KMS-11 (cell line): ENCODE measurements around the gene SOD3.

Experiments
- H2AFZ ChIP-seq: fragments of 200-600 bp; sonication (generic); 2 replicates; pipeline ENCODE4 v1.6.1; 2016; ENCODE audit warnings: antibody characterized with exemption, mixed run types, low read depth
- H3K27ac ChIP-seq: fragments of 200-600 bp; sonication (generic); 2 replicates; pipeline ENCODE4 v1.6.1; 2016; ENCODE audit warnings: mild to moderate bottlenecking, mixed run types
- H3K27me3 ChIP-seq: fragments of 200-600 bp; sonication (generic); 2 replicates; pipeline ENCODE4 v1.6.1; 2017; ENCODE audit warnings: mild to moderate bottlenecking, low read depth, mixed run types, moderate library complexity; ENCODE audit not compliant: insufficient read depth
- H3K36me3 ChIP-seq: fragments of 200-600 bp; sonication (generic); 2 replicates; pipeline ENCODE4 v1.6.1; 2017; ENCODE audit warnings: mild to moderate bottlenecking, mixed run types; ENCODE audit not compliant: insufficient read depth
- H3K4me1 ChIP-seq: fragments of 200-600 bp; sonication (generic); 2 replicates; pipeline ENCODE4 v1.6.1; 2016; ENCODE audit warnings: mild to moderate bottlenecking, low read depth, mixed run types; ENCODE audit not compliant: poor library complexity, severe bottlenecking
- H3K4me2 ChIP-seq: fragments of 200-600 bp; sonication (generic); 2 replicates; pipeline ENCODE4 v1.7.0; 2016; ENCODE audit warnings: mild to moderate bottlenecking, mixed run types
- H3K4me3 ChIP-seq: fragments of 200-600 bp; sonication (generic); IDR thresholded peaks from 2 replicates; pipeline ENCODE4 v1.6.1; 2017; ENCODE audit warnings: low read depth, low read length, mixed read lengths; ENCODE audit not compliant: insufficient read depth
- H3K79me2 ChIP-seq: fragments of 200-600 bp; sonication (generic); 2 replicates; pipeline ENCODE4 v1.6.1; 2016; ENCODE audit warnings: low read depth, mixed run types; ENCODE audit not compliant: insufficient read depth
- H3K9ac ChIP-seq: fragments of 200-600 bp; sonication (generic); 2 replicates; pipeline ENCODE4 v1.6.1; 2016; ENCODE audit warnings: mild to moderate bottlenecking, mixed run types
- H4K20me1 ChIP-seq: fragments of 200-600 bp; sonication (generic); 2 replicates; pipeline ENCODE4 v1.6.1; 2016; ENCODE audit warnings: mild to moderate bottlenecking, mixed run types; ENCODE audit not compliant: insufficient read depth
- CTCF ChIP-seq: fragments of 200-600 bp; sonication (generic); conservative IDR thresholded peaks from 2 replicates; pipeline ENCODE4 v1.6.1; 2017; ENCODE audit warnings: low read depth, mild to moderate bottlenecking, antibody characterized with exemption, low read length, moderate library complexity, mixed read lengths

SOD3 gene

GRCh38 chr4:24808261-24808660 is 12.9 kb downstream of the SOD3 start:
- no peaks in the 10 kb centered on the region for H4K20me1 ChIP-seq
- H2AFZ ChIP-seq: no peak overlapping the region
- no peaks in the 10 kb centered on the region for H3K27me3 ChIP-seq
- H3K4me3 ChIP-seq: no peak overlapping the region
- no peak overlapping the region for H3K4me2 ChIP-seq
- TF ChIP-seq CTCF: no peak
- H3K79me2 ChIP-seq: no peaks in the 10 kb centered on the region
- no peak overlapping the region for H3K27ac ChIP-seq
- H3K4me1 ChIP-seq: no peaks in the 10 kb centered on the region
- H3K36me3 ChIP-seq: no peaks in the 10 kb centered on the region
- no peak overlapping the region for H3K9ac ChIP-seq

DNA sequence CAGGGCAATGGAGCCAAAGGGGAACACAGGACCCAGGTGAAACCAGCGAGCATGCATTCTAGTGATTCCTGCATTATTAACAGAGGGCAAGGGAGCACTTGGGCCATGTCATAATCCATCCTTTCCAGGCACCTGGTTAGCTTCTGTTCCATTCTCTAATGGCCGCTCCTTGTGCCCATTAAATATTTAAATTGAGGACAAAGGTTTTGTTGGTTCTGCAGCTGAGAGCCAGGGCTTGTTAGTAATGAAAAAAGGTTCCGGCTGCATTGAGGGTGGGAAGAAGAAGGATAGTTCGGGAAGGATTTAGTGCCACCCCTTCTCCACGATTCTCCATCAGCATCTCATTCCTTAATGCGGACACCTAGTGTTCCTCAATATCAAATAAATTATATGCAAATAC is 13.6 kb downstream of the SOD3 start:
- Histone ChIP-seq H3K9ac (no peak overlapping the region), H3K36me3 (no peaks in the 10 kb centered on the region), H3K27me3 (no peaks in the 10 kb centered on the region), H3K4me3 (no peak overlapping the region), H3K4me2 (no peak overlapping the region), H3K79me2 (no peaks in the 10 kb centered on the region), H2AFZ (no peak overlapping the region), H3K27ac (no peak overlapping the region), H4K20me1 (no peaks in the 10 kb centered on the region), H3K4me1 (no peaks in the 10 kb centered on the region)
- TF ChIP-seq CTCF: no peak

- no peak overlapping the region for H3K9ac ChIP-seq
- no peaks in the 10 kb centered on the region for H3K36me3 ChIP-seq
- H3K27ac ChIP-seq: no peak overlapping the region
- no peaks in the 10 kb centered on the region for H3K79me2 ChIP-seq
- no peak for TF ChIP-seq CTCF
- no peaks in the 10 kb centered on the region for H4K20me1 ChIP-seq
- H3K4me3 ChIP-seq: no peak overlapping the region
- H3K4me2 ChIP-seq: no peak overlapping the region
- no peaks in the 10 kb centered on the region for H3K4me1 ChIP-seq
- no peaks in the 10 kb centered on the region for H3K27me3 ChIP-seq
- H2AFZ ChIP-seq: no peak overlapping the region
Measured at GRCh38 chr4:24809376-24809775, 14.0 kb downstream of the SOD3 start.

DNA sequence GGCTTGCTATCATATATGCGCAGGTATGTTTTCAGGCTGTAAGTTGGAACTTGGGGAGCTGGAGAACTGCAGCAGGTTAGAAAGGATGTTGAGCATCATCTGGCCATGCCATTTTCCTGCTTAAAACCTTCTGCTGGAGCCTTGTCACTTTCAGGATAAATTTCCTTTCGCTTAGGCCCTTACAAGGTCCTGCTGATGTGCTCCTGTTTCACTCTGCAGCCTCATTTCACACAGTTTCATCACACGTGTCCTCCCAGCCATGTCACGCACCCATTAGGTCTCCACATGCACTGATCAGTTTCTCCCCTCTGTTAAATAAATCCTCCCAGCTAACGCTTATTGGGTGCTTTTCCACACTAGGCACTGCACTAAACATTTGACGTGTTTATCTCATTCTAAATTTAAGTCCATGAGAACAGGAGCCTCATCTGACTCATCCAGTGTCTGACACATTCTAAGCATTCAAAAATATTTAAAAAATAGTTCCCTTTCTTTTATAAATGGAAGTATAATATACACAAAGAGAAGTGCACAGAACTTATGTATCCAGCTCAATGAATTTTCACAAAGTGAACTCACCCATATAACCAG is 14.5 kb downstream of the SOD3 start:
- no peak overlapping the region for H2AFZ ChIP-seq

More for the DNA sequence above, 14.5 kb downstream of the SOD3 start:
- Histone ChIP-seq H3K36me3 (no peaks in the 10 kb centered on the region), H3K79me2 (no peaks in the 10 kb centered on the region), H3K4me2 (no peak overlapping the region), H3K4me3 (no peak overlapping the region), H3K4me1 (no peaks in the 10 kb centered on the region), H3K27me3 (no peaks in the 10 kb centered on the region), H4K20me1 (no peaks in the 10 kb centered on the region), H3K9ac (no peak overlapping the region), H3K27ac (no peak overlapping the region)
- no peak for TF ChIP-seq CTCF
